Mesodermal cell (in vitro differentiated cells): Measurements from ENCODE around the gene HSD11B2.

Experiments used
- H3K27ac ChIP-seq: 2 replicates; pipeline ENCODE4 v1.7.0; 2013; ENCODE audit warnings: mild to moderate bottlenecking, low read depth, low read length, moderate library complexity; ENCODE audit not compliant: severe bottlenecking
- H3K36me3 ChIP-seq: 2 replicates; pipeline ENCODE4 v1.7.1; 2013; ENCODE audit warnings: mild to moderate bottlenecking, low read length, moderate library complexity; ENCODE audit not compliant: control insufficient read depth, insufficient read depth
- H3K4me1 ChIP-seq: one replicate; pipeline ENCODE4 v1.7.1; 2013; ENCODE audit warnings: mild to moderate bottlenecking, low read length; ENCODE audit not compliant: insufficient read depth, control insufficient read depth, poor library complexity, severe bottlenecking
- H3K4me3 ChIP-seq: 2 replicates; pipeline ENCODE4 v1.7.0; 2013; ENCODE audit warnings: low read length, control low read depth, mild to moderate bottlenecking; ENCODE audit not compliant: insufficient read depth, poor library complexity, severe bottlenecking; ENCODE audit errors: extremely low read depth
- H3K9me3 ChIP-seq: 2 replicates; pipeline ENCODE4 v1.7.1; 2013; ENCODE audit warnings: mild to moderate bottlenecking, low read length, moderate library complexity; ENCODE audit not compliant: control insufficient read depth
- WGBS, 2 experiments: methylation state at CpG; one replicate each; pipeline ENCODE4 v1.1.5; 2013; ENCODE audit warnings: missing lambda C conversion rate in 2 of 2; ENCODE audit not compliant: insufficient coverage in 2 of 2; 5-methylcytosine and 5-hydroxymethylcytosine counted together

HSD11B2 gene

DNA sequence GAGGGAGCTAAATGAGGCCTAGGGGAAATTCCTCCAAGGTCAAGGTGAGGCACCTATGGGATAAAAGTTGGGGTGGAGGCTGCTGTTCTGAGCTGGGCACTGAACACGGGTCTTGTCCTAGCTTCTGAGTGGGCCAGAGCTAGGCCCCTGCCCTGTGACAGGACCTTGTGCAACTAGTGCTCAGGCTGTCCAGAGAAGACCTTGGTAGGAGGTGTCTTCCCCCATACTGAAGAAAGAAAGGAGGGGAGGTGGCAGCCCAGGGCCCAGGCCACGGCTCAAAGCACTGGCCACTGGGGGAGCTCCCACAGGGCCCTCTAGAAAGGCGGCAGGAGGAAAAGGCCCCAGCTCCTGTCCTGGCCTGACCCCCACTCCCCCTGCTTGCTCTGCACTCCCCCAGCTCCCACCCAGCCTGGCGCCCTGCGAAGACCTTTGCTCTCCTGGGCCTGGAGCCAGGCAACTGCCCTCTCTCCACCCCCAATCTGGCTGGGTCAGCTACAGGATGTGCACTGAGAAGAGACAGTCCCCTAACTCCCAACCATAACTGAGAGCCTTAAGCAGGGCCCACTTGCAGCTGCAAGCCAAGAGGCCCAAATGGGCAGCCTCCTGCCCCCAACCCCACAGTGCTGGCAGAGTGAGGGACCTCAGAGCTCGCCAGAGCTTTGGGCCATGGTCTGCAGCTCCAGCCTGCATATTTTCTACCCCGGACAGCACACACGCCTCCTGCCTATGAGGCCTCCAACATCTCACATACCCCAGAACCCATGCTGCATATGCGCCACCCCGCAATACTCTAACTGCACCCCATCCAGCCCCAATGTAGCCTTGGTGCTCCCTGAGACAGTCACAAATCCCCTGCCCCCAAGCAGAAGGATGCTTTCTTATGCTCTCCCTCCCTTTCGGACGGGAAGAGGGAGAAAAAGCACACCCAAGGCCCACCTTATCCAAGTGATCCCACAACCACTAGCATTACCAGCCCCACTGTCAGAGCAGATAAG is 15.3 kb downstream of the HSD11B2 start:
- Histone ChIP-seq H3K27ac (no peak overlapping the region), H3K36me3 (peaks cover 24% of the 10 kb centered on the region), H3K9me3 (no peaks in the 10 kb centered on the region), H3K4me1 (no peaks in the 10 kb centered on the region), H3K4me3 (no peak overlapping the region)
- 90 to 94% methylated on average over 6 to 9 of the region's 12 CpGs for WGBS, 2 experiments

DNA sequence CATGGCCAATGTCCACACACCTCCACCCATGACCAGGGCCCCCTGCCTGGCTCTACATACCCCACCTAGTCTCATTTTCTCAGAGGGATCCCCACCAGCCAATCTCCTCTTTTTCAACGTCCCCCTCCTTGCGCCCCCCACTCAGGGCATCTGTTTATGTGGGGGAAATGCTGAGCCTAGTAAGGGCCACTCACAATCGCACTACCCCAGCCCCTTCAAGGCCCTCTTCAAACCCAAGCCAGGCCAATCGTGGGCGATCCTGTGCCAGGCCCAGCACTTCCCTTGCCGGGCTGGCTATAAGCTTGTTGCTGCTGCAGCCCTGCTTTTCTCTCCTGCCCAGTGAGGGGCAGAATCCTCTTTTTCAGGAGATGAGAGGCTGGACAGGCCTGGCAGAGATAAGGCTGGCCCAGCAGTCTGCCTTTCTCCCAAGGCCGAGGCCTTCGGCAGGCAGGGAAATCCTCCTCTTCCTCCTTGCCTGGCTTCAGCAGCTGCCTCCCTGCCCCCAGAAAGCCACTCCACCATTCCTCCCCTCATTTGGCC is 16.1 kb downstream of the HSD11B2 start:
- Histone ChIP-seq H3K4me1 (no peaks in the 10 kb centered on the region), H3K4me3 (no peak overlapping the region), H3K9me3 (no peaks in the 10 kb centered on the region), H3K36me3 (peaks cover 29% of the 10 kb centered on the region), H3K27ac (no peak overlapping the region)
- WGBS, 2 experiments, result 94 to 100% methylated on average over 6 of the region's 8 CpGs

DNA sequence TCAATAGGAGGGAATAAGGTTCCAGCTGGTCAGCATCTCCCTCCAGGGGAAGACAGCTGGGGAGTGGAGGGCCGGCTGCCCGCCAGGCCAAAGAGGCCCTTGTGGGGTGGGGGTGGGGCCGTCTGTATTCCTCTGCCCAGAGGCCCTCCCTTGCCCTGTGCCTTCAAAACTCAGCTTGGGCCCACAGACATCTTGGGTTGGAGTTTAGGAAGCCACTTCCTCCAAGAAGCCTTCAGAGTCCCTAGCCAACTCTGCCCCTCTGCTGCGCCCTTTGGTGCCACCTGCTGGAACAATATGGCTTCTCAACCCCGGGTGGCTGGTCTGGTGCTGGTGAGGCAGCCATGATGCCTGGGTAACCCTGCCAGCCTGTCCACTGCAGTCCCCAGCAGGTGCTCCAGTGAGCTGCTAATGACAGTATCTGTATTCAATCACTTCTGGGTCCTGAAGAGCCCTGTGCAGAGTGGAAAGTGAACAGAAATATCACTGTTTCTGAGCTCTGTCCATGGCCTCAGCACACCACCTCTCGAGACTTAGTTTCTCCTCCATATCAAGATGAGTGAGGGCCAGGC is 16.7 kb downstream of the HSD11B2 start:
- 71 to 84% methylated on average over 3 to 5 of the region's 6 CpGs for WGBS, 2 experiments
- Histone ChIP-seq H3K4me3 (no peak overlapping the region), H3K9me3 (no peaks in the 10 kb centered on the region), H3K4me1 (no peaks in the 10 kb centered on the region), H3K36me3 (peaks cover 29% of the 10 kb centered on the region), H3K27ac (no peak overlapping the region)

DNA sequence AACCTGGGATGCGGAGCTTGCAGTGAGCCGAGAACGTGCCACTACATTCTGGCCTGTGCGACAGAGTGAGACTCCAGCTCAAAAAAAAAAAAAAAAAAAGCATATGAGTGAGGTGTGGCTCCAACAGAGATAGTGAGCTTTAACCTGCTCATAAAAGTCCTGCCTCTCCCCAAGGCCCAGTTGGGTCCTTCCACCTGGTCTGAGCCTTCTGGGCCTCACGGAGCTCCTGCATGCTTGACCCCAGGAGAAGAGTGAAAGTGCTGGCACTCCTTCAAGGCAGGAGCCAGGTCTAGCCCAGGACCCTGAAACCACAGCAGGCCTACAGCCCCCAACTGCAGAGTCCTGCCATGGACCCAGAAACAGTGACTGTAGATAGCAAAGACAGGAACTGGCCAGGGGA is 17.7 kb downstream of the HSD11B2 start:
- Histone ChIP-seq H3K27ac (no peak overlapping the region), H3K4me3 (no peak overlapping the region), H3K4me1 (no peaks in the 10 kb centered on the region), H3K36me3 (peaks cover 26% of the 10 kb centered on the region), H3K9me3 (no peaks in the 10 kb centered on the region)
- 94 to 100% methylated on average over 3 to 4 of the region's 5 CpGs for WGBS, 2 experiments

DNA sequence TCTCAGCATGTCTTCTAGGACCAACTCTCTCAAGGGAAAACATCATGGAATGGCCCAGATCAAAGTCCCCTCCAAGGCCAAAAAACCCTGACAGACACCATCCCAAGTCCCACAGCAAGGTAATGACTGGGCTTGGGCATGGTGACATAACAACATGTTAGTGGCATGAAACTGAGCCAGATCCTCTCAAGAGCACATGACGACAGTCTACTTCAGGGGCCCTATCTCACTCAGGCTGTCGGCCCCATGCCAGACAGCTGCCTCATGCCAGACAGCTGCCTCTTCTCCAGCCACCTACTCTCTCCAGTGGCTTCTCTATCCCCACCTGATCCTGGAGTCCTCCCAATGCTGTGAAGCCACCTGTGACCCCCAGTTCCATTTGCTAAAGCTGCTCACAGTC is 18.4 kb downstream of the HSD11B2 start:
- Histone ChIP-seq H3K9me3 (no peaks in the 10 kb centered on the region), H3K27ac (no peak overlapping the region), H3K4me1 (no peaks in the 10 kb centered on the region), H3K4me3 (no peak overlapping the region), H3K36me3 (peaks cover 26% of the 10 kb centered on the region)
- 96 to 100% methylated on average over 2 of the region's 2 CpGs for WGBS, 2 experiments

DNA sequence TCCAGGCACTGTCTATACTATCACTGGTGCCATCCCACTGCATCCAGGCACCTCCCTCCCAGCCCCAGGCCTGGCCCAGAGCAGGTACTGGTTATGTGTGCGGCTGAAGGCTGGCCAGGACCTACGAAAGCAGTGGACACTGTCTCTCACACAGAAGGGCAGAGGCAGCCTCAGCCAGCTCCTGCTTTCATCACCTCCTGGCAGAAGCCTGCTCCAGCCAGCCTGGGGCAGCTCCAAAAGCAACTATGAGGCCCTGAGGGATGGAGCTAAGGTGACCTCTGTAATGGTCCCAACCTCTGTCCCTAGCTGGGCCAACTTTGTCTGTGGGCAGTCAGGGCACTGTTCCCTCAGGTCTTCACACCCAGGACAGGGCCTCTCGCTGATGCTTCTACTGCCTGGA is 18.8 kb downstream of the HSD11B2 start:
- Histone ChIP-seq H3K4me3 (no peak overlapping the region), H3K4me1 (no peaks in the 10 kb centered on the region), H3K9me3 (no peaks in the 10 kb centered on the region), H3K36me3 (peaks cover 26% of the 10 kb centered on the region), H3K27ac (no peak overlapping the region)
- WGBS, 2 experiments, result 96 to 100% methylated on average over 3 of the region's 3 CpGs

DNA sequence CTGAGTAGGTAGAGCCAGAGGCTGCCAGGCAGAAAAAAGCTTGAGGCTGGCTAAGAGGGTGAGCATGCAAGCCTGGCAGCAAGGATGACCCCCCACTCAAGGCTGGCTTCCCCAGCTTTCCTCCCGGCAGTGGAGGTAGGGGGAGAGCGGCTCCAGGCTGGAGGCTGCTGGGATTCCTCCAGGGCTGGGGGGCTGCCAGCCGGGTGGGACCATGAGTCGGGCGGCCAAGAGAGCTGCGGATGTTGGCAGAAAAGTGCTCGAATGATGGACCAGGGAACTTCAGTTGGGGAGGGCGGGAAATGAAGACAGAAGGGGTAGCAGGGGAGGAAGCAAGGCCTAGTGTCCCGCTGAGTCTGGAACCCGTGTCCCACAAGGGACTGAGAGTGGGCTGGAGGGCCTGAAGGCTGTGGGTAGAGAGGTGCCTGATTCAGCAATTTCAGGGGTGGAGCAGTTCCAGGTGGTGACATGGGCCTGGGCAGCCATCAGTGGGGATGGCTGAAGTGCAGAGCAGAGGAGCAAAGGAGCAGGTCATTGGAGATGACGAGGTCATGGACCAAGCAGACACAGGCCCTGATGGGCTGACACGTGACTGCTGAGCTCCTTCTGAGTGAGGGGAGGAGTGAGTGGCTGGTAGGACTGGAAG is 20.3 kb downstream of the HSD11B2 start:
- Histone ChIP-seq H3K36me3 (peaks cover 23% of the 10 kb centered on the region), H3K27ac (no peak overlapping the region), H3K9me3 (no peaks in the 10 kb centered on the region), H3K4me3 (no peak overlapping the region), H3K4me1 (no peaks in the 10 kb centered on the region)
- 95 to 98% methylated on average over 10 of the region's 12 CpGs for WGBS, 2 experiments

DNA sequence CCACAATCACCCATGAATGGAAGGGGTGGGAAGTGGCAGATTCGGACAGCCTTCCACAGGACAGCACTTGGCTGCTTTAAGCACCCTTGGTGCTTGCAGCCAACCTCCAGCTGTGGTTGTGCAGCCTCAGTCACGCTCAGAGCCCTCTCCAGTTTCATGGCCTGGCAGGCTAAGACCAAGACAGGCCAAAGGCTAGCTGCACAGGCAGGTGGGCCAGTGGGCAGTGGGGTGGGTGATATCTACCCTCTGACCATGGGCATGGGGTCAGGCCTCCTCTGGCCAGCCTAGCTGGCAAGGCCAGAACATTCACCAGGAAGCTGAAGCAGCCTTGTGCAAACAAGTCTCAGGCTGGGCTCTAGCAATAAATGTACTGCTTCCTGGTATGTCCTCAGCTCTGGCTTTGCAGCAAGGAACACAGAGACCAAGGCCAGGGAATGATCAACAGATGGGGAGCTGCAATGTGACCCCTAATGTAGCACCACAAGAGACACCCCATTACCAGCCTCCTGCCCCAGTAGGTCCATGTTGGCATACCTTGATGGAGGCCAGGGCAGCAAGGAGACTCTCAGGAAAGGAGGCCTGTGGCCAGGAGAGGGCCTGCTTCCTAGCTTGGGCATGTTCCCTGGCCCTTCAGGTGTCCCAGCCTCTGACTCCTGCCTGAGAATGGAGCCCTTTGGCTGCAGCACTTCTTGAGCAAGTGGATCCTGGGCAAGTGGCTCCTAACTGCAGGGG is 20.9 kb downstream of the HSD11B2 start:
- 86 to 88% methylated on average over 1 to 2 of the region's 2 CpGs for WGBS, 2 experiments
- Histone ChIP-seq H3K4me1 (no peaks in the 10 kb centered on the region), H3K27ac (no peak overlapping the region), H3K36me3 (peaks cover 26% of the 10 kb centered on the region), H3K9me3 (no peaks in the 10 kb centered on the region), H3K4me3 (no peak overlapping the region)

DNA sequence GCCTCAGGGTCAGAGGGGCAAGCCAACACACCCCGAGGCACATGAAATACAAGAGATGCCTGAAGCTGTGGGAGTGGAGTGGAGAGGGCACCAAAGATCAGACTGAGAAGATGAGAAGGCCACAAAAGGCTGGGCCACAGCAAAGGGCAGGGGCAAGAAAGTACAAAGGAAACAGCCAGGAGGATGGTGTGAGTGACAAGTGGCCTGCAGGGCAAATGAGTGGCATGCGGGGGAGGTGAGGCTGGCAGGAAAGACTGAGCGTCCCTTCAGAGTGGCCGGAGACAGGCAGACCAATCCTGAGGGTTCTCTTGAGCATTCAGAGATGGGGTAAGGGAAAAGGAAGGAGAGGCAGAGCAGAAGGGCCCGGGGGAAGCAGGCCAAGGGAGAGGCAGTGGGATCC is 23.2 kb downstream of the HSD11B2 start:
- Histone ChIP-seq H3K36me3 (peaks cover 24% of the 10 kb centered on the region), H3K9me3 (no peaks in the 10 kb centered on the region), H3K4me1 (no peaks in the 10 kb centered on the region), H3K4me3 (no peak overlapping the region), H3K27ac (no peak overlapping the region)
- WGBS, 2 experiments, result 77 to 78% methylated on average over 5 of the region's 5 CpGs

DNA sequence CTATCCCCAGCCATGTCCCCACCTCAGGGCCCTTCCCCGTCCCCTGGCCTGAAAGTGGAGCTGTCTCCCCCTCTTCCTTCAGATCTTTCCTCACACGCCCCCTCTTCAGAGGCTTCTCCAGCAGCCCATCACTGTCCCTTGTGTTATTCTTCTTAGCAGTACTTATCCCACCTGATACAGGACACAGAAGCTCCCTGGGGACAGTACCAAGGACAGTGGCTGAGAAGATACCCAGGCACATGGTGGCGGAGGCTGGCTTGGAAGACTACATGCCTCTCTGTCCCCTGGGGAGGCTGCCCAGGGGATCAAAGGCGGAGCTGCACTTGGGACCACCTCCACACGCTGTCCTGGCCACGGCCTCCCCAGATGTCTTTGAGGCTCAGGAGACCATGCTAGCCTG is 23.9 kb downstream of the HSD11B2 start:
- Histone ChIP-seq H3K27ac (no peak overlapping the region), H3K36me3 (peaks cover 23% of the 10 kb centered on the region), H3K4me1 (peaks cover 6% of the 10 kb centered on the region), H3K4me3 (no peak overlapping the region), H3K9me3 (no peaks in the 10 kb centered on the region)
- WGBS, 2 experiments, result 85 to 97% methylated on average over 3 of the region's 6 CpGs
